Nephron progenitor cell (in vitro differentiated cells): ENCODE measurements around the gene CADPS2.

Source experiments
- DNase-seq: peaks from one replicate; pipeline ENCODE4 v3.0.0; 2021
- H3K27ac Mint-ChIP-seq: 2 replicates; pipeline ENCODE4 v1.8.0; 2021; ENCODE audit warnings: mild to moderate bottlenecking, moderate library complexity, mixed read lengths
- H3K27me3 Mint-ChIP-seq: 2 replicates; pipeline ENCODE4 v1.8.0; 2021; ENCODE audit warnings: mild to moderate bottlenecking, low read depth, mixed read lengths; ENCODE audit not compliant: poor library complexity
- H3K36me3 Mint-ChIP-seq: 2 replicates; pipeline ENCODE4 v1.8.0; 2021; ENCODE audit warnings: low read depth, mixed read lengths
- H3K4me1 Mint-ChIP-seq: 2 replicates; pipeline ENCODE4 v1.8.0; 2021; ENCODE audit warnings: mixed read lengths
- H3K4me3 Mint-ChIP-seq: 2 replicates; pipeline ENCODE4 v1.8.0; 2021; ENCODE audit warnings: mild to moderate bottlenecking, moderate library complexity, mixed read lengths
- H3K9me3 Mint-ChIP-seq: 2 replicates; pipeline ENCODE4 v1.8.0; 2021; ENCODE audit warnings: mild to moderate bottlenecking, moderate library complexity, mixed read lengths
- CTCF ChIP-seq: fragments of 200-600 bp; sonication (generic); IDR thresholded peaks from 2 replicates; pipeline ENCODE4 v1.5.0; 2021; ENCODE audit warnings: antibody characterized with exemption

The CADPS2 gene

GRCh38 chr7:122724366-122724765 lies 161.9 kb downstream of the CADPS2 start:
- H3K27me3 Mint-ChIP-seq = no peaks in the 10 kb centered on the region
- H3K27ac Mint-ChIP-seq = no peak overlapping the region
- H3K4me3 Mint-ChIP-seq = no peak overlapping the region
- no peaks in the 10 kb centered on the region for H3K9me3 Mint-ChIP-seq
- no peak for DNase-seq
- H3K4me1 Mint-ChIP-seq = no peaks in the 10 kb centered on the region
- no peaks in the 10 kb centered on the region for H3K36me3 Mint-ChIP-seq
- no peak for TF ChIP-seq CTCF

- Mint-ChIP-seq H3K4me1 (no peaks in the 10 kb centered on the region), H3K36me3 (no peaks in the 10 kb centered on the region), H3K27ac (no peak overlapping the region), H3K27me3 (no peaks in the 10 kb centered on the region), H3K9me3 (no peaks in the 10 kb centered on the region), H3K4me3 (no peak overlapping the region)
- TF ChIP-seq CTCF = no peak
- no peak for DNase-seq
These were observed 167.2 kb downstream of the CADPS2 start for GRCh38 chr7:122719010-122719578.

- H3K27me3 Mint-ChIP-seq = no peaks in the 10 kb centered on the region
- H3K4me1 Mint-ChIP-seq = no peaks in the 10 kb centered on the region
- no peak for DNase-seq
- H3K9me3 Mint-ChIP-seq = no peaks in the 10 kb centered on the region
- TF ChIP-seq CTCF = no peak
- H3K36me3 Mint-ChIP-seq = no peaks in the 10 kb centered on the region
- no peak overlapping the region for H3K4me3 Mint-ChIP-seq
- no peak overlapping the region for H3K27ac Mint-ChIP-seq
These were observed 168.7 kb downstream of the CADPS2 start for GRCh38 chr7:122717356-122718089.

GRCh38 chr7:122715183-122715582 lies 171.1 kb downstream of the CADPS2 start:
- Mint-ChIP-seq H3K36me3 (no peaks in the 10 kb centered on the region), H3K27ac (no peak overlapping the region), H3K27me3 (no peaks in the 10 kb centered on the region), H3K9me3 (no peaks in the 10 kb centered on the region), H3K4me3 (no peak overlapping the region), H3K4me1 (no peaks in the 10 kb centered on the region)
- TF ChIP-seq CTCF = no peak
- no peak for DNase-seq

- no peaks in the 10 kb centered on the region for H3K4me1 Mint-ChIP-seq
- H3K4me3 Mint-ChIP-seq = no peak overlapping the region
- no peak for DNase-seq
- H3K27ac Mint-ChIP-seq = no peak overlapping the region
- no peaks in the 10 kb centered on the region for H3K27me3 Mint-ChIP-seq
- H3K36me3 Mint-ChIP-seq = no peaks in the 10 kb centered on the region
- no peaks in the 10 kb centered on the region for H3K9me3 Mint-ChIP-seq
- TF ChIP-seq CTCF = no peak
These were observed 175.3 kb downstream of the CADPS2 start for GRCh38 chr7:122710916-122711315.
